Measurements from ENCODE around the gene PLD5.

PLD5 gene

DNA sequence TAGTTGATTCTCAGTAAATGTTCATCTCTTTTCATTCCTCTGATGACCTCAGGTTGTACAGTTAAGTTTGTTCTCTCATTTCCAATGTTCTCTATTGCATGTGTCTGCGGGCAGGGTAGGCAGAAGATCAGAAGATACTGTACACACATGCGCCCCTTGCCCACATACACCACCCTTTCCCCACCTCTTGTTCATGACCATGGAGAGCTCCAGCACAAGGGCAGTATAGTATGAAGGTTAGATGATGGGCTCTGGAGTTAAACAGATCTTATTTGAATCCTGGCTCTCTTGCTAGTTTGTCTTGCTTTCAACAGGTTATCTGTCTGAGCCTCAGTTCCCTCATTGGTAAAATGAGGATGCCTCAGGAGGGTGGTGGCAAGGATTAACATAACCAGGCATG lies 17.8 kb upstream of the PLD5 start:
- no peak overlapping the region for H3K4me2 ChIP-seq (ENCODE audit: low read depth, low read length)
- no peak for DNase-seq

GRCh38 chr1:242535986-242536385 lies 11.5 kb upstream of the PLD5 start:
- no peak for TF ChIP-seq CTCF (IDR thresholded peaks at IDR 0.05; ENCODE audit: low read length)
- no peak for TF ChIP-seq EZH2phosphoT487 (IDR thresholded peaks at IDR 0.05; ENCODE audit: low read length)
- TF ChIP-seq EZH2 (optimal IDR thresholded peaks at IDR 0.05; ENCODE audit: low read depth, low read length) = no peak
- H3K9me3 ChIP-seq (replicated peaks; ENCODE audit: insufficient read depth, low read length) = no peaks in the 10 kb centered on the region
- no peak overlapping the region for H3K4me3 ChIP-seq (ENCODE audit: low read length)
- H2AFZ ChIP-seq (ENCODE audit: low read length) = no peak overlapping the region
- no peaks in the 10 kb centered on the region for H4K20me1 ChIP-seq (ENCODE audit: insufficient read depth, low read length)
- no peaks in the 10 kb centered on the region for H3K36me3 ChIP-seq (replicated peaks; ENCODE audit: insufficient read depth, low read length)
- no peaks in the 10 kb centered on the region for H3F3A ChIP-seq (ENCODE audit: insufficient read depth, low read length)
- H3K27ac ChIP-seq (ENCODE audit: low read length) = no peak overlapping the region
- H3K9ac ChIP-seq (ENCODE audit: low read length) = no peak overlapping the region
- H3K4me1 ChIP-seq (ENCODE audit: low read length) = no peaks in the 10 kb centered on the region
- no peak overlapping the region for H3K4me2 ChIP-seq (ENCODE audit: low read depth, low read length)
- H3K27me3 ChIP-seq (replicated peaks; ENCODE audit: insufficient read depth, low read length) = no peaks in the 10 kb centered on the region
- H3K9me2 ChIP-seq (replicated peaks; ENCODE audit: insufficient read depth, low read length) = no peaks in the 10 kb centered on the region
- DNase-seq = no peak
- no peaks in the 10 kb centered on the region for H3K79me2 ChIP-seq (ENCODE audit: low read length)

More for the DNA sequence above, 17.8 kb upstream of the PLD5 start:
- no peak overlapping the region for H3K4me3 ChIP-seq (ENCODE audit: low read length)
- no peaks in the 10 kb centered on the region for H3K27me3 ChIP-seq (replicated peaks; ENCODE audit: insufficient read depth, low read length)
- H3K79me2 ChIP-seq (ENCODE audit: low read length) = no peaks in the 10 kb centered on the region
- no peaks in the 10 kb centered on the region for H3K9me2 ChIP-seq (replicated peaks; ENCODE audit: insufficient read depth, low read length)
- TF ChIP-seq CTCF (IDR thresholded peaks at IDR 0.05; ENCODE audit: low read length) (no peak), EZH2 (optimal IDR thresholded peaks at IDR 0.05; ENCODE audit: low read depth, low read length) (no peak), EZH2phosphoT487 (IDR thresholded peaks at IDR 0.05; ENCODE audit: low read length) (no peak)
- H4K20me1 ChIP-seq (ENCODE audit: insufficient read depth, low read length) = no peaks in the 10 kb centered on the region
- no peak overlapping the region for H2AFZ ChIP-seq (ENCODE audit: low read length)
- no peak overlapping the region for H3K9ac ChIP-seq (ENCODE audit: low read length)
- H3K27ac ChIP-seq (ENCODE audit: low read length) = no peak overlapping the region
- no peaks in the 10 kb centered on the region for H3K9me3 ChIP-seq (replicated peaks; ENCODE audit: insufficient read depth, low read length)
- no peaks in the 10 kb centered on the region for H3K4me1 ChIP-seq (ENCODE audit: low read length)
- no peaks in the 10 kb centered on the region for H3F3A ChIP-seq (ENCODE audit: insufficient read depth, low read length)
- no peaks in the 10 kb centered on the region for H3K36me3 ChIP-seq (replicated peaks; ENCODE audit: insufficient read depth, low read length)

DNA sequence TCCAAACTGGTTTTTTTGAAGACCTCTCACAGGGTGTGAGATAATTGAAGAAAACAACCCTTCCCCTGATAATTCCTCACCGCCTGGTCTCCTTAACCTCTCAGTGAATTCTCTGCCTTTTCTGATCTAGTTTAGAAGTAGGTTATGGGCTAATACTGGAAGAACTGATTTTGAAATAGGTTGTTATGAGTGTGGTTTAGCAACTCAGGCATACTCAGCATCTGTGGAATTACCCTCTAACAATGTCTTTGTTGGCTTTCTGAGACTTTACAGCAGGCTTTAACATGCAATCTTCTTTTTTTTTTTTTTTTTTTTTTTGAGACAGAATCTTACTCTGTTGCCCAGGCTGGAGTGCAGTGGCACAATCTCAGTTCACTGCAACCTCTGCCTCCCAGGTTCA lies 10.3 kb upstream of the PLD5 start:
- DNase-seq = no peak
- Histone ChIP-seq H3K4me1 (ENCODE audit: low read length) (peaks cover 3% of the 10 kb centered on the region; the same call in 1 of the 2 replicates), H3F3A (ENCODE audit: insufficient read depth, low read length) (no peaks in the 10 kb centered on the region), H3K9me2 (replicated peaks; ENCODE audit: insufficient read depth, low read length) (no peaks in the 10 kb centered on the region), H3K9ac (ENCODE audit: low read length) (no peak overlapping the region), H3K27ac (ENCODE audit: low read length) (no peak overlapping the region), H3K4me3 (ENCODE audit: low read length) (no peak overlapping the region), H3K4me2 (ENCODE audit: low read depth, low read length) (no peak overlapping the region), H3K27me3 (replicated peaks; ENCODE audit: insufficient read depth, low read length) (no peaks in the 10 kb centered on the region), H3K79me2 (ENCODE audit: low read length) (no peaks in the 10 kb centered on the region), H2AFZ (ENCODE audit: low read length) (no peak overlapping the region), H4K20me1 (ENCODE audit: insufficient read depth, low read length) (no peaks in the 10 kb centered on the region), H3K36me3 (replicated peaks; ENCODE audit: insufficient read depth, low read length) (no peaks in the 10 kb centered on the region), H3K9me3 (replicated peaks; ENCODE audit: insufficient read depth, low read length) (no peaks in the 10 kb centered on the region)
- no peak for TF ChIP-seq EZH2 (optimal IDR thresholded peaks at IDR 0.05; ENCODE audit: low read depth, low read length)
- no peak for TF ChIP-seq EZH2phosphoT487 (IDR thresholded peaks at IDR 0.05; ENCODE audit: low read length)
- TF ChIP-seq CTCF (IDR thresholded peaks at IDR 0.05; ENCODE audit: low read length) = no peak

Measured in MM.1S (cell line).